Right lung (tissue), 10 donors: ENCODE results near the gene C1QB. TPM values are rescaled to one million over a fixed set of nuclear protein-coding genes. Genes with fewer than 3 reads are reported as not detected.
A peak's percentile ranks its signal among the peaks of the same experiment; 100 is the strongest.

Source experiments
- DNase-seq, 2 donors: peaks; one replicate each; pipeline ENCODE4 v3.0.0-alpha.2; 2013
- long read RNA-seq, 8 donors: transcript quantifications; one replicate each; lab custom pipeline, GENCODE V29; 2026
- polyA plus RNA-seq, 5 donors: library from polyadenylated mRNA; unstranded; fragments of 120-200 nt; gene quantifications; one replicate each; pipeline versions ENCODE4 v1.2.1 to v1.2.3, GENCODE V29; 2013; ENCODE audit warnings: inconsistent platforms in 1 of 5, low replicate concordance in 1 of 5; ENCODE audit not compliant: insufficient read length in 5 of 5, insufficient read depth in 1 of 5

The C1QB gene
- 10 to 100 TPM; 16.3 to 24.1 (median 17.1) TPM for polyA plus RNA-seq
- long read RNA-seq, donor 1, transcript C1QB-203 (3 exons, 1,254 nt): major isoform, 12 of 27 reads
- long read RNA-seq, donor 1, partial matches to known transcripts: 15 of 27 reads
- long read RNA-seq, donor 1, other reads (novel, unspliced or antisense): 0 of 27 reads
- long read RNA-seq, donor 2, transcript C1QB-203 (3 exons, 1,254 nt): major isoform, 12 of 12 reads
- long read RNA-seq, donor 2, partial matches to known transcripts: 0 of 12 reads
- long read RNA-seq, donor 2, other reads (novel, unspliced or antisense): 0 of 12 reads
- long read RNA-seq, donor 3, transcript C1QB-203 (3 exons, 1,254 nt): major isoform, 5 of 16 reads
- long read RNA-seq, donor 3, partial matches to known transcripts: 10 of 16 reads
- long read RNA-seq, donor 3, other reads (novel, unspliced or antisense): 0 of 16 reads
- long read RNA-seq, donor 4, partial matches to known transcripts: 0 of 5 reads
- long read RNA-seq, donor 4, other reads (novel, unspliced or antisense): 0 of 5 reads
- long read RNA-seq, donor 5, transcript C1QB-203 (3 exons, 1,254 nt): major isoform, 16 of 17 reads
- long read RNA-seq, donor 5, partial matches to known transcripts: 0 of 17 reads
- long read RNA-seq, donor 5, other reads (novel, unspliced or antisense): 0 of 17 reads
- long read RNA-seq, donor 6, transcript C1QB-203 (3 exons, 1,254 nt): major isoform, 14 of 15 reads
- long read RNA-seq, donor 6, partial matches to known transcripts: 0 of 15 reads
- long read RNA-seq, donor 6, other reads (novel, unspliced or antisense): 0 of 15 reads
- long read RNA-seq, donor 7, transcript C1QB-203 (3 exons, 1,254 nt): major isoform, 7 of 8 reads
- long read RNA-seq, donor 7, partial matches to known transcripts: 0 of 8 reads
- long read RNA-seq, donor 7, other reads (novel, unspliced or antisense): 0 of 8 reads
- long read RNA-seq, donor 8, transcript C1QB-203 (3 exons, 1,254 nt): major isoform, 5 of 10 reads
- long read RNA-seq, donor 8, partial matches to known transcripts: 5 of 10 reads
- long read RNA-seq, donor 8, other reads (novel, unspliced or antisense): 0 of 10 reads

GRCh38 chr1:22652881-22653316 lies at the start of gene C1QB:
Gene C1QB, plus strand, starts transcription at chr1:22653236. Its CDS starts 6,227 bp downstream, at chr1:22659463.
- no peak for DNase-seq

GRCh38 chr1:22606161-22606560 lies 46.9 kb upstream of the C1QB start:
- DNase-seq: no peak

GRCh38 chr1:22607154-22607553 lies 45.9 kb upstream of the C1QB start:
- DNase-seq: no peak

- no peak for DNase-seq
Observed at GRCh38 chr1:22608361-22608760, 44.7 kb upstream of the C1QB start.

- no peak for DNase-seq
Observed at GRCh38 chr1:22609291-22609690, 43.7 kb upstream of the C1QB start.

- DNase-seq: peak; percentile 42 to 65
Observed at GRCh38 chr1:22611530-22611947, 41.5 kb upstream of the C1QB start.

GRCh38 chr1:22612671-22613571 lies 40.1 kb upstream of the C1QB start:
- DNase-seq: no peak

- no peak for DNase-seq
Observed at GRCh38 chr1:22613572-22613918, 39.5 kb upstream of the C1QB start.

GRCh38 chr1:22613951-22614350 lies 39.1 kb upstream of the C1QB start:
- DNase-seq: no peak

GRCh38 chr1:22615886-22616285 lies 37.1 kb upstream of the C1QB start:
- no peak for DNase-seq

- no peak for DNase-seq
Observed at GRCh38 chr1:22616571-22616970, 36.5 kb upstream of the C1QB start.

- no peak for DNase-seq
Observed at GRCh38 chr1:22618056-22618455, 35.0 kb upstream of the C1QB start.

GRCh38 chr1:22619252-22619651 lies 33.8 kb upstream of the C1QB start:
- DNase-seq: no peak

- DNase-seq: no peak
Observed at GRCh38 chr1:22619798-22620197, 33.2 kb upstream of the C1QB start.

GRCh38 chr1:22621761-22622160 lies 31.3 kb upstream of the C1QB start:
- no peak for DNase-seq

GRCh38 chr1:22625262-22625925 lies 27.6 kb upstream of the C1QB start:
- DNase-seq: no peak

- no peak for DNase-seq
Observed at GRCh38 chr1:22626237-22627157, 26.5 kb upstream of the C1QB start.

GRCh38 chr1:22627331-22627730 lies 25.7 kb upstream of the C1QB start:
- DNase-seq: no peak

- DNase-seq: no peak
Observed at GRCh38 chr1:22628698-22629444, 24.2 kb upstream of the C1QB start.
